ENCODE data around the gene KPRP.

GRCh38 chr1:152801333-152801732 lies 43.5 kb downstream of the KPRP start:
- TF ChIP-seq POLR2A (IDR thresholded peaks at IDR 0.05; ENCODE audit: low read length) (no peak), GATA1 (IDR thresholded peaks at IDR 0.05; ENCODE audit: low read depth, low read length) (no peak)

Measured in erythroblast (primary cell).